RWPE2 (cell line): ENCODE data around the gene PLEKHD1.
A peak's percentile ranks its signal among the peaks of the same experiment; 100 is the strongest.

ENCODE experiments used
- ATAC-seq: fragments of 200-7000 bp; cut with Tn5 transposase; 3 replicates; pipeline ENCODE4 v1.9.1; 2021; ENCODE audit warnings: low read depth
- DNase-seq: peaks from one replicate; pipeline ENCODE4 v3.0.0-alpha.2; 2020; ENCODE audit warnings: low spot score
- H3K27ac ChIP-seq: fragments of 450-650 bp; 2 replicates; pipeline ENCODE4 v1.5.1; 2017; ENCODE audit warnings: mild to moderate bottlenecking; ENCODE audit not compliant: poor library complexity, severe bottlenecking
- H3K27me3 ChIP-seq: fragments of 250-450 bp; sonication (Bioruptor Pico); 2 replicates; pipeline ENCODE4 v1.5.1; 2021; ENCODE audit warnings: mild to moderate bottlenecking, moderate library complexity; ENCODE audit not compliant: insufficient read depth, poor library complexity, severe bottlenecking
- H3K36me3 ChIP-seq: fragments of 250-450 bp; sonication (Bioruptor Pico); 2 replicates; pipeline ENCODE4 v1.5.1; 2020; ENCODE audit warnings: low read depth, mild to moderate bottlenecking, moderate library complexity
- H3K4me1 ChIP-seq: fragments of 250-450 bp; sonication (Bioruptor Pico); 2 replicates; pipeline ENCODE4 v1.5.1; 2021; ENCODE audit warnings: mild to moderate bottlenecking, moderate library complexity; ENCODE audit not compliant: insufficient read depth, poor library complexity, severe bottlenecking
- H3K4me3 ChIP-seq: fragments of 250-450 bp; sonication (Bioruptor Pico); 2 replicates; pipeline ENCODE4 v1.5.1; 2021; ENCODE audit warnings: mild to moderate bottlenecking, moderate library complexity; ENCODE audit not compliant: severe bottlenecking
- H3K9me3 ChIP-seq: fragments of 250-450 bp; sonication (Bioruptor Pico); 2 replicates; pipeline ENCODE4 v1.5.1; 2021; ENCODE audit warnings: mild to moderate bottlenecking, moderate library complexity; ENCODE audit not compliant: severe bottlenecking
- TF ChIP-seq, protein P1 (sequence below): fragments of 450-650 bp; IDR thresholded peaks from one replicate; pipeline ENCODE4 v1.5.1; 2017; ENCODE audit warnings: mild to moderate bottlenecking, moderate library complexity; ENCODE audit not compliant: poor library complexity, severe bottlenecking

The PLEKHD1 gene

DNA sequence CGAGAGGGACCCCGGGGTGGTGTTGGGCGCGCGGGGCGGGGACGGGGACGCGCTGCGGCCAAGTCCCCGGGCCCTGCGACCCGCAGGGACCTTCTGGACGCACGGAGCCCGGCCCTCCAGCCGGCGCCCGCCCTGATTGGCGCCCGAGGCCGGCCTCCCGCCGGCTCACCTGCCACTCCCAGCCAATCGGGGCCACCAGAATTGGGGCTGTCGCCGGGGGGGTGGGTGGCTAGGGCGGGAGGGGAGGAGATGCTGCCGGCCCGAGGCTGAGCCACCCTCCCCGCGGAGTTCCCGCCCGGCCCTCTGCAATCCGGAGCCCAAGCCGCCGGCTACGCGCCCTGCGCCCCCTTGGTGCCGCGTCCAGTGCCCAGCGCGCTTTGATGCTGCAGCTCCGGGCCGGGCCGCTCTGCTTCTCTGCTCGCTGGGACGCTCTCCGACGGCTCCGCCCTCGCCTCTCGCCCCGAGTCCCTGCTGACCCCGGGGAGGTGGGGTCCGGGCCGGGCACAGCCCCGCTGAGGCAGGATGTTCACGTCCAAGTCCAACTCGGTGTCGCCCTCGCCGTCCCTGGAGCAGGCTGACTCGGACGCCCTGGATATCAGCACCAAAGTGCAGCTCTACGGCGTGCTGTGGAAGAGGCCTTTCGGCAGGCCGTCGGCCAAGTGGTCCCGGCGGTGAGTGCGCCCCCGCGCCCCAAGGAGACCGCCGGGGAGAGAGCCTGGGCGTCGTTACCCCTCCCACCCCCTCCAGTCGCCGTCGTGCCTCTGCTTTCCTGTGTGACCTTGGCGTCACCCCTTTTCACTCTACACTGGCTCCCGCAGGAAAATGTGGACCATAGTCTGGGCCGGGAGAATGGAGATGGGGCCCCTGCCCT is at the start of gene PLEKHD1:
TSS of gene PLEKHD1 (plus strand) at position 285 of the 871 bp plus-strand sequence. CDS start at position 523, 238 bp downstream.
- TF ChIP-seq, protein P1, sequence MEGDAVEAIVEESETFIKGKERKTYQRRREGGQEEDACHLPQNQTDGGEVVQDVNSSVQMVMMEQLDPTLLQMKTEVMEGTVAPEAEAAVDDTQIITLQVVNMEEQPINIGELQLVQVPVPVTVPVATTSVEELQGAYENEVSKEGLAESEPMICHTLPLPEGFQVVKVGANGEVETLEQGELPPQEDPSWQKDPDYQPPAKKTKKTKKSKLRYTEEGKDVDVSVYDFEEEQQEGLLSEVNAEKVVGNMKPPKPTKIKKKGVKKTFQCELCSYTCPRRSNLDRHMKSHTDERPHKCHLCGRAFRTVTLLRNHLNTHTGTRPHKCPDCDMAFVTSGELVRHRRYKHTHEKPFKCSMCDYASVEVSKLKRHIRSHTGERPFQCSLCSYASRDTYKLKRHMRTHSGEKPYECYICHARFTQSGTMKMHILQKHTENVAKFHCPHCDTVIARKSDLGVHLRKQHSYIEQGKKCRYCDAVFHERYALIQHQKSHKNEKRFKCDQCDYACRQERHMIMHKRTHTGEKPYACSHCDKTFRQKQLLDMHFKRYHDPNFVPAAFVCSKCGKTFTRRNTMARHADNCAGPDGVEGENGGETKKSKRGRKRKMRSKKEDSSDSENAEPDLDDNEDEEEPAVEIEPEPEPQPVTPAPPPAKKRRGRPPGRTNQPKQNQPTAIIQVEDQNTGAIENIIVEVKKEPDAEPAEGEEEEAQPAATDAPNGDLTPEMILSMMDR = no peak
- peak; percentile 28 for ATAC-seq
- H3K9me3 ChIP-seq = no peaks in the 10 kb centered on the region

DNA sequence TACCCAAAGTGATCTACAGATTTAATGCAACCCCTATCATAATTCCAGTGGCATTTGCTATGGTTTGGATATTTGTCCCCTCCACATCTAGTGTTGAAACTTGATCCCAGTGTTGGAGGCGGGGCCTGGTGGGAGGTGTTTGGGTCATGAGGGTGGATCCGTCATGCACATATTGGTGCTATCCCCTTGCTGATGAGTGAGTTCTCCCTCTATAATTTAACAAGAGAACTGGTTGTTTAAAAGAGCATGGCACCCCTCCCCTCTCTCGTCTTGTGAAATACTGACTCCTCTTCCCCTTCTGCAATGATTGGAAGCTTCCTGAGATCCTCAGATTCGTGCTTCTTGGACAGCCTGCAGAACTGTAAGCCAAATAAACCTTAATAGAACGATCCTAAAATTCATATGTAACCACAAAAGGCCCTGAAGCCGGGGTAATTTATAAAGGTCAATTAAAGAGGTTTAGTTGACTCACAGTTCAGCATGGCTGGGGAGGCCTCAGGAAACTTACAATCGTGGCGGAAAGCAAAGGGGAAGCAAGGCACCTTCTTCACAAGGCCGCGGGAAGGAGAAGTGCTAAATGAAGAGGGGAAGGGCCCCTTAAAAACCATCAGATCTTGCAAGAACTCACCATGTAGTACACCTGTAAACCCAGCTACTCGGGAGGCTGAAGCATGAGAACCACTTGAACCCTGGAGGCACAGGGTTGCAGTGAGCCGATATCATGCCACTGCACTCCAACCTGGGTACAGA is 44.8 kb upstream of the PLEKHD1 start:
- Histone ChIP-seq H3K27ac (no peak overlapping the region), H3K36me3 (peaks cover 29% of the 10 kb centered on the region), H3K4me3 (no peak overlapping the region), H3K27me3 (no peaks in the 10 kb centered on the region), H3K4me1 (peaks cover 9% of the 10 kb centered on the region), H3K9me3 (no peaks in the 10 kb centered on the region)
- ATAC-seq (no peak), DNase-seq (no peak)
- TF ChIP-seq, protein P1 = no peak

More for the DNA sequence above, at the start of gene PLEKHD1:
- H3K36me3 ChIP-seq = no peaks in the 10 kb centered on the region
- H3K4me1 ChIP-seq = no peaks in the 10 kb centered on the region
- no peak within 1 kb of the TSS for H3K27ac ChIP-seq
- no peak for DNase-seq
- peak within 1 kb of the TSS; percentile 21 for H3K4me3 ChIP-seq
- H3K27me3 ChIP-seq = peaks cover 47% of the 10 kb centered on the region

DNA sequence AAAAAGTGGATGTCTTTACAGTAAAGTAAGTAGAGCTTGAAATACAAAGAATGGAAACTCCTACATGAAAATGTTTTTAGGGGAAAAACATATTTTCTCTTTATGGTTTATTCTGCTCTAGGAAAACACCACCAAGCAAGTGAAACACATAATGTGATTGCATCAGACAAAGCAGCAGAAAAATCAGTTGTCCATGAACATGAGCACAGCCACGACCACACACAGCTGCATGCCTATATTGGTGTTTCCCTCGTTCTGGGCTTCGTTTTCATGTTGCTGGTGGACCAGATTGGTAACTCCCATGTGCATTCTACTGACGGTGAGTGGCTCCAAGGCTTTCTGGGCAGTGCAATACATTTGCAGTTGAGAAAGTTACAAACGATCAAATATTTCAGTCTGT is 42.6 kb upstream of the PLEKHD1 start:
- no peak overlapping the region for H3K4me3 ChIP-seq
- no peaks in the 10 kb centered on the region for H3K9me3 ChIP-seq
- H3K27me3 ChIP-seq = no peaks in the 10 kb centered on the region
- H3K36me3 ChIP-seq = peaks cover 29% of the 10 kb centered on the region
- no peak for DNase-seq
- TF ChIP-seq, protein P1 = no peak
- peaks cover 9% of the 10 kb centered on the region for H3K4me1 ChIP-seq
- H3K27ac ChIP-seq = no peak overlapping the region
- no peak for ATAC-seq

DNA sequence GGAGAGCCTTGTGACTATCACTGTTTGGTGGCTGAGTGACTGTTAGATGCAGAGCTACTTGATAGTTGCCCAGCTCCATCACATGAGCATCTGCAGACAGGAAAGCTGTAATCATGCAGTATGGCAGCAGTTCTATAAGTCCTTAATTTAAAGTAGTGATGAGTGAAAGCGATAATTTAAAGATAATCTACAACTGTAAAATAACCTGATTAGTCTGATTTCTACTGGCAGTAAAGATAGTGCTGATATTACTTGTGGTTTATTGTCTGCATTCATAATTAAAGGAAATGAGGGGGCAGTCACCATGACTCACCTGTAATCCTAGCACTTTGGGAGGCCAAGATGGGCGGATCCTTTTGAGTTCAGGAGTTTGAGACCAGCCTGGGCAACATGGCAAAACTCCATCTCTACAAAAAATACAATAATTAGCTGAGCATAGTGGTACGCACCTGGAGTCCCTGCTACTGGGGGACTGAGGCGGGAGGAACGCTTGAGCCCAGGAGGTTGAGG is 41.2 kb upstream of the PLEKHD1 start:
- no peak; the same call in 2 of the 3 replicates for ATAC-seq
- Histone ChIP-seq H3K4me1 (peaks cover 9% of the 10 kb centered on the region), H3K27me3 (no peaks in the 10 kb centered on the region), H3K9me3 (no peaks in the 10 kb centered on the region), H3K36me3 (peaks cover 29% of the 10 kb centered on the region), H3K27ac (no peak overlapping the region), H3K4me3 (no peak overlapping the region)
- TF ChIP-seq, protein P1 = no peak
- DNase-seq = no peak
